Esophagus muscularis mucosa (tissue), 3 donors: ENCODE results near the gene ITGBL1.

ENCODE experiments used
- POLR2A ChIP-seq: fragments of 450-650 bp; IDR thresholded peaks from one replicate; pipeline ENCODE4 v1.6.1; 2017; ENCODE audit warnings: antibody characterized with exemption, moderate library complexity, mild to moderate bottlenecking, low read depth
- POLR2AphosphoS5 ChIP-seq, 2 donors: sonication (generic); formaldehyde crosslinking; IDR thresholded peaks; one replicate each; pipeline ENCODE4 v1.6.1; 2017; ENCODE audit warnings: antibody characterized with exemption in 2 of 2
- TF ChIP-seq, protein P1 (sequence below), 3 experiments: fragments of 200-600 bp in 2 of 3; fragments of 450-650 bp in 1 of 3; sonication (generic) in 2 of 3; IDR thresholded peaks; one replicate each; pipeline ENCODE4 v1.5.1; 2017 to 2019; ENCODE audit warnings: antibody characterized with exemption in 3 of 3, mild to moderate bottlenecking in 2 of 3, moderate library complexity in 1 of 3

DNA sequence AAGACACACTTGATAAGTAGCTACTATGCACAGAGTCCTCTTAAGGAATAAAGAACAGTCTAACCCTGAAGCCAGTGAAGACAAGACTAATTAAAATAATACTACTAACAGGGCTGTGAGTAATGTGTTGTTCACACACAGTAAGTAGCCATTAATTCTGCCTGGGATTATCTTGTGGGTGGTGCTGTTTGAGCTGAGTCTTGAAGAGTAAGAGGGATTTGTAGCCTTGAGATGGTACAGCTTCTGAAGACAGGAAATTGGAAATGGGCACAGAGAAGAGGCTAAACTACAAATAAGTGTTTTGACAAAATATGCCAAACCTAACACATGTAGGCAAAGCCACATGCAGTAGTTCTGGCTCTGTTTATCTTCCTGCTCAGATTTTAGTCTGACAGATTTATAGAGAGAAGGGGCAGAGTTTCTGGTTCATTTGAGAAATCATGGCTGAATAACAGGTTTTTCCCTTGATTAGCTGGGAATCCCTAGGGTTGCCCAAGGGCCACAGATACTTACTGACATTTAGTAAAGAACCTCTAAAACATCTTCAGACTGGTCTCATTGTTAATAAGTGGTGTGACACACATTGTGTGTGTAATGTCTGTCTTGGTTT, 38.0 kb downstream of the ITGBL1 start:
- TF ChIP-seq, protein P1, sequence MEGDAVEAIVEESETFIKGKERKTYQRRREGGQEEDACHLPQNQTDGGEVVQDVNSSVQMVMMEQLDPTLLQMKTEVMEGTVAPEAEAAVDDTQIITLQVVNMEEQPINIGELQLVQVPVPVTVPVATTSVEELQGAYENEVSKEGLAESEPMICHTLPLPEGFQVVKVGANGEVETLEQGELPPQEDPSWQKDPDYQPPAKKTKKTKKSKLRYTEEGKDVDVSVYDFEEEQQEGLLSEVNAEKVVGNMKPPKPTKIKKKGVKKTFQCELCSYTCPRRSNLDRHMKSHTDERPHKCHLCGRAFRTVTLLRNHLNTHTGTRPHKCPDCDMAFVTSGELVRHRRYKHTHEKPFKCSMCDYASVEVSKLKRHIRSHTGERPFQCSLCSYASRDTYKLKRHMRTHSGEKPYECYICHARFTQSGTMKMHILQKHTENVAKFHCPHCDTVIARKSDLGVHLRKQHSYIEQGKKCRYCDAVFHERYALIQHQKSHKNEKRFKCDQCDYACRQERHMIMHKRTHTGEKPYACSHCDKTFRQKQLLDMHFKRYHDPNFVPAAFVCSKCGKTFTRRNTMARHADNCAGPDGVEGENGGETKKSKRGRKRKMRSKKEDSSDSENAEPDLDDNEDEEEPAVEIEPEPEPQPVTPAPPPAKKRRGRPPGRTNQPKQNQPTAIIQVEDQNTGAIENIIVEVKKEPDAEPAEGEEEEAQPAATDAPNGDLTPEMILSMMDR (IDR thresholded peaks at IDR 0.05) = no peak
- no peak for TF ChIP-seq POLR2AphosphoS5 (IDR thresholded peaks at IDR 0.05)
- no peak for TF ChIP-seq POLR2A
